Measurements from ENCODE around the gene SLC35E4. TPM values are rescaled to one million over a fixed set of nuclear protein-coding genes. Genes with fewer than 3 reads are reported as not detected.

The SLC35E4 gene
- total and polyA plus RNA-seq, 8 donors = 1.8 to 3.8 (median 2.9) TPM

- no peak overlapping the region for H3K4me3 ChIP-seq
- ATAC-seq (no peak), DNase-seq (no peak)
- intact Hi-C loops (cut with DNase I) = no loop called here
- H3K9me3 ChIP-seq = no peaks in the 10 kb centered on the region
- no peaks in the 10 kb centered on the region for H3K27me3 ChIP-seq
- peaks cover 0 to 8% of the 10 kb centered on the region in 2 donors for H3K36me3 ChIP-seq
- H3K4me1 ChIP-seq = peaks cover 0 to 1% of the 10 kb centered on the region in 2 donors
- TF ChIP-seq, protein P1, sequence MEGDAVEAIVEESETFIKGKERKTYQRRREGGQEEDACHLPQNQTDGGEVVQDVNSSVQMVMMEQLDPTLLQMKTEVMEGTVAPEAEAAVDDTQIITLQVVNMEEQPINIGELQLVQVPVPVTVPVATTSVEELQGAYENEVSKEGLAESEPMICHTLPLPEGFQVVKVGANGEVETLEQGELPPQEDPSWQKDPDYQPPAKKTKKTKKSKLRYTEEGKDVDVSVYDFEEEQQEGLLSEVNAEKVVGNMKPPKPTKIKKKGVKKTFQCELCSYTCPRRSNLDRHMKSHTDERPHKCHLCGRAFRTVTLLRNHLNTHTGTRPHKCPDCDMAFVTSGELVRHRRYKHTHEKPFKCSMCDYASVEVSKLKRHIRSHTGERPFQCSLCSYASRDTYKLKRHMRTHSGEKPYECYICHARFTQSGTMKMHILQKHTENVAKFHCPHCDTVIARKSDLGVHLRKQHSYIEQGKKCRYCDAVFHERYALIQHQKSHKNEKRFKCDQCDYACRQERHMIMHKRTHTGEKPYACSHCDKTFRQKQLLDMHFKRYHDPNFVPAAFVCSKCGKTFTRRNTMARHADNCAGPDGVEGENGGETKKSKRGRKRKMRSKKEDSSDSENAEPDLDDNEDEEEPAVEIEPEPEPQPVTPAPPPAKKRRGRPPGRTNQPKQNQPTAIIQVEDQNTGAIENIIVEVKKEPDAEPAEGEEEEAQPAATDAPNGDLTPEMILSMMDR (IDR thresholded peaks at IDR 0.05) = no peak
- no peak overlapping the region for H3K27ac ChIP-seq
These were observed 20.0 kb downstream of the SLC35E4 start for GRCh38 chr22:30655532-30655931.

DNA sequence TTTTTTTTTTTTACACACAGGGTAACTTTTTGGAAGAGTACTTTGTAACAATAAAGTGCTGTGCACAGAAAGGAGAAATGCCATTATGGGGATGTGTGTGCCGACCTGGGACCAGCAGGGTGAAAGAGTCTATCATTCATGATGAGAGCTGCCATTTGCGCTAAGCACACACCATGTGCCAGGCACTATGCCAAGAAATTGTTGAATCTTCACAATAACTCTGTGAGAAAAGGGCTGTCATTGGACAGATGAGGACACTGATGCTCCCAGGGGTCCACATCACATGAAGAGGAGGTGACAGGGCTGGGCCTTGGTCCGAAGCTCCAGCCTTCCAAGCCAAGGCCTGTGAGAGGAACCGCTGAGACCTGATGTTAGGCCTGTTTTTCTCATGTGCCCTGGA, 26.5 kb downstream of the SLC35E4 start:
- no peak overlapping the region for H3K4me3 ChIP-seq
- TF ChIP-seq, protein P1 (IDR thresholded peaks at IDR 0.05) = no peak
- H3K27ac ChIP-seq = no peak overlapping the region
- no peaks in the 10 kb centered on the region for H3K27me3 ChIP-seq
- intact Hi-C loops (cut with DNase I) = no loop called here
- DNase-seq (no peak), ATAC-seq (no peak)
- peaks cover 0 to 38% of the 10 kb centered on the region in 2 donors for H3K36me3 ChIP-seq
- no peaks in the 10 kb centered on the region for H3K9me3 ChIP-seq
- peaks cover 0 to 13% of the 10 kb centered on the region in 2 donors for H3K4me1 ChIP-seq

- no peaks in the 10 kb centered on the region for H3K9me3 ChIP-seq
- H3K36me3 ChIP-seq = peaks cover 0 to 34% of the 10 kb centered on the region in 2 donors
- DNase-seq = no peak
- H3K4me3 ChIP-seq = no peak overlapping the region
- intact Hi-C loops (cut with DNase I) = no loop called here
- ATAC-seq = no peak
- TF ChIP-seq, protein P1 (IDR thresholded peaks at IDR 0.05) = no peak
- H3K4me1 ChIP-seq = peaks cover 0 to 19% of the 10 kb centered on the region in 2 donors
- H3K27ac ChIP-seq = no peak overlapping the region
- H3K27me3 ChIP-seq = peaks cover 0 to 12% of the 10 kb centered on the region in 2 donors
These were observed 29.2 kb downstream of the SLC35E4 start for GRCh38 chr22:30664798-30665197.

- H3K27ac ChIP-seq = no peak overlapping the region
- no peak for DNase-seq
These were observed 29.7 kb downstream of the SLC35E4 start for GRCh38 chr22:30665266-30665665.

DNA sequence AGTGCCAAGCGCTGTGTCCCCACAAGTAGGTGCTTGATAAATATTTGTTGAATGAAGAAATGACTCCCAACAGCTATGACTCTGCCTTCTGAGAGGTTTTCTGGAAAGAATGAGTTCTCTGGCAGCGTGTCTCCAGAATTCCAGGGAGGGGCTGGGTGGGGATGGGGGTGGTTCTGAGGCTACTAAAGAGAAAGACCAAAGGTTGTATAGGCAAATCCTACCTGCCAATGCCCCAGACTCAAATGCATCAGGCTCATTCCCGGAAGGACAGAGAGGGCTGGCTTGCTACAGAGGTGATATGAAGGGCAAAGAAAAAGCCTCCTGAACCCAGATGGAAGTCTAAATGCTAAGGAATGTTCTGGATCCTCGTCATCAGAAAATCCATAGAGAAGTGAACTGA, 30.2 kb downstream of the SLC35E4 start:
- TF ChIP-seq, protein P1 (IDR thresholded peaks at IDR 0.05) = no peak
- peaks cover 0 to 27% of the 10 kb centered on the region in 2 donors for H3K36me3 ChIP-seq
- peaks cover 0 to 12% of the 10 kb centered on the region in 2 donors for H3K27me3 ChIP-seq
- H3K4me1 ChIP-seq = peaks cover 0 to 19% of the 10 kb centered on the region in 2 donors
- intact Hi-C loops (cut with DNase I) = no loop called here
- ATAC-seq (peak; percentile 3), DNase-seq (no peak)
- no peak overlapping the region for H3K27ac ChIP-seq
- H3K9me3 ChIP-seq = no peaks in the 10 kb centered on the region
- peak overlapping the region in 1 of 2 donors; percentile 81 for H3K4me3 ChIP-seq

More at GRCh38 chr22:30665266-30665665, 29.7 kb downstream of the SLC35E4 start:
- no peak for ATAC-seq
- intact Hi-C loops (cut with DNase I) = no loop called here
- peaks cover 0 to 30% of the 10 kb centered on the region in 2 donors for H3K36me3 ChIP-seq
- no peak overlapping the region for H3K4me3 ChIP-seq
- H3K4me1 ChIP-seq = peaks cover 0 to 19% of the 10 kb centered on the region in 2 donors
- TF ChIP-seq, protein P1 (IDR thresholded peaks at IDR 0.05) = no peak
- H3K9me3 ChIP-seq = no peaks in the 10 kb centered on the region
- peaks cover 0 to 12% of the 10 kb centered on the region in 2 donors for H3K27me3 ChIP-seq

All from left lung (tissue), 10 donors.